KBM-7 (cell line): Measurements from ENCODE around the gene PKN1.

Source experiments
- DNase-seq: peaks from one replicate; pipeline ENCODE4 v3.0.0-alpha.2; 2015
- in situ Hi-C: fragments of 300-500 bp; cut with MboI; formaldehyde crosslinking; loops from 2 replicates; pipeline ENCODE4 v1.14.3; 2020; ENCODE audit warnings: low sequenced_read_pairs, low pct_unique_long_range_greater_than_20kb, mixed read lengths

PKN1 gene

GRCh38 chr19:14520543-14520942, 87.4 kb downstream of the PKN1 start:
- DNase-seq = no peak
- in situ Hi-C loops = no loop called here
